ENCODE results near the gene PLXDC2. TPM values are rescaled to one million over a fixed set of nuclear protein-coding genes. Genes with fewer than 3 reads are reported as not detected.

Gene PLXDC2
- total RNA-seq, 3 donors from 2014 or later, result 63.9 to 125 (median 101) TPM

GRCh38 chr10:20002657-20003056 is 186.4 kb downstream of the PLXDC2 start:
- TF ChIP-seq, protein P1, sequence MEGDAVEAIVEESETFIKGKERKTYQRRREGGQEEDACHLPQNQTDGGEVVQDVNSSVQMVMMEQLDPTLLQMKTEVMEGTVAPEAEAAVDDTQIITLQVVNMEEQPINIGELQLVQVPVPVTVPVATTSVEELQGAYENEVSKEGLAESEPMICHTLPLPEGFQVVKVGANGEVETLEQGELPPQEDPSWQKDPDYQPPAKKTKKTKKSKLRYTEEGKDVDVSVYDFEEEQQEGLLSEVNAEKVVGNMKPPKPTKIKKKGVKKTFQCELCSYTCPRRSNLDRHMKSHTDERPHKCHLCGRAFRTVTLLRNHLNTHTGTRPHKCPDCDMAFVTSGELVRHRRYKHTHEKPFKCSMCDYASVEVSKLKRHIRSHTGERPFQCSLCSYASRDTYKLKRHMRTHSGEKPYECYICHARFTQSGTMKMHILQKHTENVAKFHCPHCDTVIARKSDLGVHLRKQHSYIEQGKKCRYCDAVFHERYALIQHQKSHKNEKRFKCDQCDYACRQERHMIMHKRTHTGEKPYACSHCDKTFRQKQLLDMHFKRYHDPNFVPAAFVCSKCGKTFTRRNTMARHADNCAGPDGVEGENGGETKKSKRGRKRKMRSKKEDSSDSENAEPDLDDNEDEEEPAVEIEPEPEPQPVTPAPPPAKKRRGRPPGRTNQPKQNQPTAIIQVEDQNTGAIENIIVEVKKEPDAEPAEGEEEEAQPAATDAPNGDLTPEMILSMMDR (IDR thresholded peaks at IDR 0.05), result no peak
- TF ChIP-seq POLR2AphosphoS5 (IDR thresholded peaks at IDR 0.05) (no peak), POLR2A (IDR thresholded peaks at IDR 0.05) (no peak)
- intact Hi-C loops (cut with DNase I; ENCODE audit: low total_unique reads), result no loop called here
- H3K27me3 ChIP-seq, result no peaks in the 10 kb centered on the region
- H3K4me1 ChIP-seq, result no peaks in the 10 kb centered on the region
- no peak overlapping the region for H3K4me3 ChIP-seq
- peak overlapping the region; percentile 3 to 85 for H3K27ac ChIP-seq
- DNase-seq (ENCODE audit: low spot score in 2 of 2), result no peak
- H3K36me3 ChIP-seq, result no peaks in the 10 kb centered on the region
- no peaks in the 10 kb centered on the region for H3K9me3 ChIP-seq

DNA sequence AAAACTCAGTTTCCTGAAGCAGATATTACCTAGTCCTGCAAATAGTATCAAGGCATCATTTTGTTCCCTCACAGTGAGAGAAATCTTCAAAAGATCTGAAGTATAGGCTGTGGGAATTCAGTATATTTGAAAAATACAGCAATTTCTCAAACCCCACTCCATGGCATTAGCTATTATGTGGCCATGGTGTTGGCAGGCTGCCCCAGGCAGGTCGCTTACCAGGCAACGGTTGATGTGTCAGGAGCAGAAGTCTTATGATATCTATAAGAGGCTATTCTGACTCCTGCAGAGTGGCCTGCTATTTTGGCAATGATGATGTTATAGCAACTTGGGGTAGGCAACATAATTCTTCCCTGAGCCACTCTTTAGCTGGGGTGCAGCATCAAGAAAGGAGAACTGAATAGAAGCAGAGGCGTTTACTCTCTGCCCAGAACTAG is 187.9 kb downstream of the PLXDC2 start:
- Histone ChIP-seq H3K27me3 (no peaks in the 10 kb centered on the region), H3K4me3 (no peak overlapping the region), H3K4me1 (no peaks in the 10 kb centered on the region), H3K9me3 (no peaks in the 10 kb centered on the region), H3K27ac (peak overlapping the region; percentile 80 to 85), H3K36me3 (no peaks in the 10 kb centered on the region)
- intact Hi-C loops (cut with DNase I; ENCODE audit: low total_unique reads), result no loop called here
- TF ChIP-seq POLR2AphosphoS5 (IDR thresholded peaks at IDR 0.05) (no peak), POLR2A (IDR thresholded peaks at IDR 0.05) (no peak)
- no peak for DNase-seq (ENCODE audit: low spot score in 2 of 2)

DNA sequence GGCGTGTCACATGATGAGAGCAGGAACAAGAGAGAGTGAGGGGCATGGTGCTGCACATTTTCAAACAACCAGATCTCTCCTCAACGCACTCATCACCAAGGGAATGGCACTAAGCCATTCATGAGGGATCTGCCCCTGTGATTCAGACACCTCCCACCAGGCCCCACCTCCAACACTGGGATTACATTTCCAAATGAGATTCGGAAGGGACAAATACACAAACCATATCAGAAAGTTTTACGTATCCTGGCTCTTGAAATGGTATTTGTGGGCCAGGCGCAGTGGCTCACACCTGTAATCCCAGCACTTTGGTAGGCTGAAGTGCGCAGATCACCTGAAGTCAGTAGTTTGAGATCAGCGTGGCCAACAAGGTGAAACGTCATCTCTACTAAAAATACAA is 189.4 kb downstream of the PLXDC2 start:
- intact Hi-C loops (cut with DNase I; ENCODE audit: low total_unique reads), result no loop called here
- H3K4me1 ChIP-seq, result no peaks in the 10 kb centered on the region
- DNase-seq (ENCODE audit: low spot score in 2 of 2), result no peak
- H3K27me3 ChIP-seq, result no peaks in the 10 kb centered on the region
- H3K27ac ChIP-seq, result peak overlapping the region in 1 of 2 donors; percentile 85
- H3K9me3 ChIP-seq, result no peaks in the 10 kb centered on the region
- H3K36me3 ChIP-seq, result no peaks in the 10 kb centered on the region
- TF ChIP-seq POLR2AphosphoS5 (IDR thresholded peaks at IDR 0.05) (no peak), POLR2A (IDR thresholded peaks at IDR 0.05) (no peak)
- TF ChIP-seq, protein P1 (IDR thresholded peaks at IDR 0.05), result no peak
- no peak overlapping the region for H3K4me3 ChIP-seq

GRCh38 chr10:20006169-20006870 is 190.1 kb downstream of the PLXDC2 start:
- H3K36me3 ChIP-seq, result no peaks in the 10 kb centered on the region
- intact Hi-C loops (cut with DNase I; ENCODE audit: low total_unique reads), result no loop called here
- H3K27ac ChIP-seq, result peak overlapping the region; percentile 23 to 33
- H3K27me3 ChIP-seq, result no peaks in the 10 kb centered on the region
- TF ChIP-seq POLR2A (IDR thresholded peaks at IDR 0.05), result no peak
- TF ChIP-seq, protein P1 (IDR thresholded peaks at IDR 0.05), result no peak
- TF ChIP-seq POLR2AphosphoS5 (IDR thresholded peaks at IDR 0.05), result no peak
- no peak for DNase-seq (ENCODE audit: low spot score in 2 of 2)
- no peaks in the 10 kb centered on the region for H3K4me1 ChIP-seq
- H3K9me3 ChIP-seq, result no peaks in the 10 kb centered on the region
- no peak overlapping the region for H3K4me3 ChIP-seq

GRCh38 chr10:20007426-20007825 is 191.2 kb downstream of the PLXDC2 start:
- DNase-seq (ENCODE audit: low spot score in 2 of 2), result no peak
- TF ChIP-seq POLR2A (IDR thresholded peaks at IDR 0.05) (no peak), POLR2AphosphoS5 (IDR thresholded peaks at IDR 0.05) (no peak)
- TF ChIP-seq, protein P1 (IDR thresholded peaks at IDR 0.05), result no peak

More at GRCh38 chr10:20007426-20007825, 191.2 kb downstream of the PLXDC2 start:
- H3K4me3 ChIP-seq, result no peak overlapping the region
- H3K9me3 ChIP-seq, result no peaks in the 10 kb centered on the region
- no peaks in the 10 kb centered on the region for H3K27me3 ChIP-seq
- intact Hi-C loops (cut with DNase I; ENCODE audit: low total_unique reads), result no loop called here
- peak overlapping the region in 1 of 2 donors; percentile 23 for H3K27ac ChIP-seq
- no peaks in the 10 kb centered on the region for H3K4me1 ChIP-seq
- H3K36me3 ChIP-seq, result no peaks in the 10 kb centered on the region
